Ovary (tissue), 3 donors: Measurements from ENCODE around the gene NEK9.

Experiments
- POLR2A ChIP-seq: fragments of 450-650 bp; IDR thresholded peaks from one replicate; pipeline ENCODE4 v1.6.1; 2017; ENCODE audit warnings: antibody characterized with exemption, mild to moderate bottlenecking, moderate library complexity
- TF ChIP-seq, protein P1 (sequence below), 3 donors: fragments of 450-650 bp in 2 of 3; fragments of 200-600 bp in 1 of 3; IDR thresholded peaks; one replicate each; pipeline versions ENCODE4 v1.5.1 to v1.8.0; 2016 to 2022; ENCODE audit warnings: antibody characterized with exemption in 3 of 3, mild to moderate bottlenecking in 1 of 3
- donor health status: DM: no; HTN: no; CAD: no.

GRCh38 chr14:75040507-75040906 is 86.3 kb downstream of the NEK9 start:
- TF ChIP-seq POLR2A = no peak
- TF ChIP-seq, protein P1, sequence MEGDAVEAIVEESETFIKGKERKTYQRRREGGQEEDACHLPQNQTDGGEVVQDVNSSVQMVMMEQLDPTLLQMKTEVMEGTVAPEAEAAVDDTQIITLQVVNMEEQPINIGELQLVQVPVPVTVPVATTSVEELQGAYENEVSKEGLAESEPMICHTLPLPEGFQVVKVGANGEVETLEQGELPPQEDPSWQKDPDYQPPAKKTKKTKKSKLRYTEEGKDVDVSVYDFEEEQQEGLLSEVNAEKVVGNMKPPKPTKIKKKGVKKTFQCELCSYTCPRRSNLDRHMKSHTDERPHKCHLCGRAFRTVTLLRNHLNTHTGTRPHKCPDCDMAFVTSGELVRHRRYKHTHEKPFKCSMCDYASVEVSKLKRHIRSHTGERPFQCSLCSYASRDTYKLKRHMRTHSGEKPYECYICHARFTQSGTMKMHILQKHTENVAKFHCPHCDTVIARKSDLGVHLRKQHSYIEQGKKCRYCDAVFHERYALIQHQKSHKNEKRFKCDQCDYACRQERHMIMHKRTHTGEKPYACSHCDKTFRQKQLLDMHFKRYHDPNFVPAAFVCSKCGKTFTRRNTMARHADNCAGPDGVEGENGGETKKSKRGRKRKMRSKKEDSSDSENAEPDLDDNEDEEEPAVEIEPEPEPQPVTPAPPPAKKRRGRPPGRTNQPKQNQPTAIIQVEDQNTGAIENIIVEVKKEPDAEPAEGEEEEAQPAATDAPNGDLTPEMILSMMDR (IDR thresholded peaks at IDR 0.05) = no peak
